AG04450 (cell line): Measurements from ENCODE around the gene WDR72. TPM values are rescaled to one million over a fixed set of nuclear protein-coding genes. Genes with fewer than 3 reads are reported as not detected.

Experiments
- CTCF ChIA-PET: fragments of 300-600, 350-600 bp; formaldehyde crosslinking; extraction: SDS; loops from one replicate; lab custom pipeline; 2022; ENCODE audit warnings: antibody characterized with exemption, inconsistent platforms; lab: Charles Lee
- POLR2A ChIA-PET: fragments of 350-600 bp; formaldehyde crosslinking; extraction: SDS; loops from one replicate; lab custom pipeline; 2021; ENCODE audit warnings: antibody characterized with exemption, inconsistent platforms; lab: Yijun Ruan, JAX
- DNase-seq: peaks from one replicate; pipeline ENCODE4 v3.0.0-alpha.2; 2011; ENCODE audit warnings: low read depth, low spot score
- H3K27ac ChIP-seq: one replicate; pipeline ENCODE4 v1.5.1; 2012; ENCODE audit warnings: low read depth, low read length, control low read depth
- H3K27me3 ChIP-seq: one replicate; pipeline ENCODE4 v1.6.0; 2012; ENCODE audit warnings: low read length; ENCODE audit not compliant: control insufficient read depth, insufficient read depth
- H3K4me3 ChIP-seq: 2 replicates; pipeline ENCODE4 v1.5.1; 2011; ENCODE audit warnings: mild to moderate bottlenecking, low read depth, low read length, control low read depth
- H3K9me3 ChIP-seq: 2 replicates; pipeline ENCODE4 v1.5.1; 2012; ENCODE audit warnings: low read length; ENCODE audit not compliant: control insufficient read depth, insufficient read depth
- polyA plus RNA-seq: library from polyadenylated mRNA; depleted of rRNA; stranded (reverse); fragments of >200 nt; gene quantifications from 2 replicates; pipeline ENCODE4 v1.2.3, GENCODE V29; 2011
- TF ChIP-seq, protein P1 (sequence below): IDR thresholded peaks from 2 replicates; pipeline ENCODE4 v1.5.1; 2011; ENCODE audit warnings: low read depth, low read length, control low read depth, inconsistent platforms

WDR72 gene
- polyA plus RNA-seq, 1 experiment, result 0.02 TPM

DNA sequence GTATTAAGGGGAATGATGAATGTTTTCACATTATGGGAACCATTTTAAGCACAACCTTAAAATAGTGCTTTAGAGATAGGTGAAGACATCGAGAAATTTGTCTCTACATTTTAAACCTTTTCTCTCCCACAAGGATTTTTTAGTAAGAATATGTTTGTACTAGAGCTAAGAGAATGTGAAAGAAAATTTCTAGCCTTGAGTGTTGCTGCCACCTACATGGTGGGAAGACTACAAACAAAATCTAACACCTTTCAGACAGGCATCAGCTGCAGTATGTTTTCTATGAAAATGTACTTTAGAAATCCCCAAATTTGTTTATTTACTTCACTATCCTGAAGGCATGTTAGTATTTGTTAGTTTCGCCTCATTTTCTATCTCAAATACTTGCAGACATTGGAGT lies 247.4 kb downstream of the WDR72 start:
- H3K27me3 ChIP-seq, result no peaks in the 10 kb centered on the region
- CTCF ChIA-PET, result no interaction called here
- DNase-seq, result no peak
- H3K27ac ChIP-seq, result no peak overlapping the region
- POLR2A ChIA-PET, result no interaction called here
- peaks cover 7% of the 10 kb centered on the region for H3K9me3 ChIP-seq
- no peak overlapping the region for H3K4me3 ChIP-seq
- TF ChIP-seq, protein P1, sequence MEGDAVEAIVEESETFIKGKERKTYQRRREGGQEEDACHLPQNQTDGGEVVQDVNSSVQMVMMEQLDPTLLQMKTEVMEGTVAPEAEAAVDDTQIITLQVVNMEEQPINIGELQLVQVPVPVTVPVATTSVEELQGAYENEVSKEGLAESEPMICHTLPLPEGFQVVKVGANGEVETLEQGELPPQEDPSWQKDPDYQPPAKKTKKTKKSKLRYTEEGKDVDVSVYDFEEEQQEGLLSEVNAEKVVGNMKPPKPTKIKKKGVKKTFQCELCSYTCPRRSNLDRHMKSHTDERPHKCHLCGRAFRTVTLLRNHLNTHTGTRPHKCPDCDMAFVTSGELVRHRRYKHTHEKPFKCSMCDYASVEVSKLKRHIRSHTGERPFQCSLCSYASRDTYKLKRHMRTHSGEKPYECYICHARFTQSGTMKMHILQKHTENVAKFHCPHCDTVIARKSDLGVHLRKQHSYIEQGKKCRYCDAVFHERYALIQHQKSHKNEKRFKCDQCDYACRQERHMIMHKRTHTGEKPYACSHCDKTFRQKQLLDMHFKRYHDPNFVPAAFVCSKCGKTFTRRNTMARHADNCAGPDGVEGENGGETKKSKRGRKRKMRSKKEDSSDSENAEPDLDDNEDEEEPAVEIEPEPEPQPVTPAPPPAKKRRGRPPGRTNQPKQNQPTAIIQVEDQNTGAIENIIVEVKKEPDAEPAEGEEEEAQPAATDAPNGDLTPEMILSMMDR, result no peak

DNA sequence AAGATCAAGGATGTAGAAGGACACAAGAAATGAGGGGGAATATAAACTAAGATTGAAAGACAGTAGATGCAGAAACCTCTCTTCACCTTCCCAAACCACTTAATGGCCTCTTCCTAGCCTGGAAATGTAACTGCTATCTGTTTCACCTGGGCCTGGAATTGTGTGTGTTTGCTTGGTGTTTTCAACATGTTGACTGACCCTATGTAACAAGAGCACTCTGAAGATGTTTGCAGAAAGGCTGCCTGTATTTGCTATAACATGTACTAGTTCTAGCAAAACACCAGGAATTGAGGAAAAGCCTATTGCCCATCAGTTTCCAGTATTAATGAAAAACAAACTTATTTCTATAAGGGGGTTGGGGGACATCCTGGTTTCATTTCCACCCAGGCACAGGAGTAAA lies 248.3 kb downstream of the WDR72 start:
- H3K9me3 ChIP-seq, result peaks cover 7% of the 10 kb centered on the region
- H3K4me3 ChIP-seq, result no peak overlapping the region
- H3K27ac ChIP-seq, result no peak overlapping the region
- TF ChIP-seq, protein P1, result no peak
- DNase-seq, result no peak
- ChIA-PET POLR2A (no interaction called here), CTCF (no interaction called here)
- H3K27me3 ChIP-seq, result no peaks in the 10 kb centered on the region

DNA sequence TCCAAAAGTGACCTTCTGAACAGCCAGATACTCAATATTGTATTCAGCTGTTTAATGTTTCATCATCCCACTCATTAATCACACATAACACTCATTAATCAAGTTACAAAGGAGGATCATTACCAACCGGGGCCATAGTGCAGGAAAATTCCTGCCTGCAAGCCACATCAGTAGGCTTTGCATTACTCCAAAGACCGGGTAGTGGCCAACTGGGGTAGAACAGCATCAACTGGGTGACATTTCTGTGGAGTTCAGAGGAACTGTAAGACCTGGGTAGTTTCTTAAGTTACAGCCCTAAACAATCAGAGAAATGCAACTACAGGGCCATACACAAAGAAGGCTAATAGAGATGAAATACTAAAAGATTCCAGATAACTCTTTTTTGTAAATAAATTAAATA lies 253.1 kb downstream of the WDR72 start:
- POLR2A ChIA-PET, result no interaction called here
- H3K27ac ChIP-seq, result no peak overlapping the region

DNA sequence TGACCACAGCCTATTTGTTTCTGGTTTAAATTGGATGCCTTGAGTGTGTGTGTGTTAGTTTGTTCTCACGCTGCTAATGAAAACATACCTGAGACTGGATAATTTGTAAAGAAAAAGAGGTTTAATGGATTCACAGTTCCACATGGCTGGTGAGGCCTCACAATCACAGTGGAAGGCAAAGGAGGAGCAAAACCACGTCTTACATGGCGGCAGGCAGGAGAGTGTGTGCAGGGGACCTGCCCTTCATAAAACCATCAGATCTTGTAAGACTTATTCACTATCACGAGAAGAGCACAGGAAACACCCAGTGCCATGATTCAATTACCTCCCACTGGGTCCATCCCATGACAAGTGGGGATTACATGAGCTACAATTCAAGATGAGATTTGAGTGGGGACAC lies 260.5 kb downstream of the WDR72 start:
- no peak overlapping the region for H3K4me3 ChIP-seq
- ChIA-PET POLR2A (no interaction called here), CTCF (no interaction called here)
- peaks cover 1% of the 10 kb centered on the region; the same call in 1 of the 2 replicates for H3K9me3 ChIP-seq
- no peaks in the 10 kb centered on the region for H3K27me3 ChIP-seq
- DNase-seq, result no peak
- TF ChIP-seq, protein P1, result no peak
- H3K27ac ChIP-seq, result no peak overlapping the region

More for the DNA sequence above, 253.1 kb downstream of the WDR72 start:
- Histone ChIP-seq H3K27me3 (no peaks in the 10 kb centered on the region), H3K9me3 (peaks cover 11% of the 10 kb centered on the region), H3K4me3 (no peak overlapping the region)
- TF ChIP-seq, protein P1, result no peak
- no peak for DNase-seq
- CTCF ChIA-PET, result no interaction called here

DNA sequence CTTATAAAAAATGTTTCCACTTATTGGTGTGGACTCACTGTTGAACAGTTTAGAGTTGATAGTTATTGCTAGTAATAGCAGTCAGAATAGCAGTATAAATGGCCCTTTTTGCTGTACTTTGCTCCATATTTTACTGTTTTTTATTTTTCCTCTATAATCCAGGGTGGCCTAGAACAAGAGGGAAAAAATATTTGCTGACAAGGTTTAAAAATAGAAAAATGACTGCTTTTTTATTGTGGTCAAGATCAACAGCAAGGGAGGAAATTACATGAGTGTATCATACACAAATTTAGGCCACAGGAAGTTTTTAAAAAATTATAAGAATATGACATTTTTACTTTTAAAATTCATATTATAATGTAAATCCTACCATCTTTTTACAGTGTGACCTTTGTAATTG lies 269.1 kb downstream of the WDR72 start:
- no peak for DNase-seq
- ChIA-PET CTCF (no interaction called here), POLR2A (no interaction called here)
- H3K27me3 ChIP-seq, result no peaks in the 10 kb centered on the region
- peaks cover 7% of the 10 kb centered on the region; the same call in 1 of the 2 replicates for H3K9me3 ChIP-seq
- TF ChIP-seq, protein P1, result no peak
- H3K27ac ChIP-seq, result no peak overlapping the region
- no peak overlapping the region for H3K4me3 ChIP-seq
